GM23338 (cell line): ENCODE measurements around the gene KIFBP. TPM values are rescaled to one million over a fixed set of nuclear protein-coding genes. Genes with fewer than 3 reads are reported as not detected.

Experiments
- CREB1 ChIP-seq: fragments of 250-450 bp; sonication (Bioruptor Pico); IDR thresholded peaks from 2 replicates; pipeline ENCODE4 v1.5.0; 2020; ENCODE audit warnings: low read depth, mild to moderate bottlenecking, moderate library complexity
- CTCF ChIP-seq, 2 experiments: fragments of 200-600 bp in 1 of 2; sonication (generic) in 1 of 2; conservative IDR thresholded peaks; 2 replicates each; pipeline versions ENCODE4 v1.5.1 to v1.6.1; 2016 to 2017; ENCODE audit warnings: antibody characterized with exemption in 2 of 2, low read depth in 2 of 2, mild to moderate bottlenecking in 2 of 2, moderate library complexity in 1 of 2
- EZH2 ChIP-seq: fragments of 200-600 bp; sonication (generic); IDR thresholded peaks from one replicate; pipeline ENCODE4 v1.8.0; 2017; ENCODE audit warnings: antibody characterized with exemption, mild to moderate bottlenecking, low read depth; ENCODE audit not compliant: unreplicated experiment
- EZH2phosphoT487 ChIP-seq: fragments of 200-600 bp; sonication (generic); IDR thresholded peaks from one replicate; pipeline ENCODE4 v1.8.1; 2018; ENCODE audit warnings: antibody characterized with exemption; ENCODE audit not compliant: unreplicated experiment
- JUNB ChIP-seq: IDR thresholded peaks from one replicate; pipeline ENCODE4 v1.6.1; 2016; ENCODE audit warnings: antibody characterized with exemption; ENCODE audit not compliant: unreplicated experiment
- NANOG ChIP-seq: IDR thresholded peaks from 2 replicates; pipeline ENCODE4 v1.6.1; 2016; ENCODE audit warnings: antibody characterized with exemption, borderline replicate concordance
- POLR2AphosphoS5 ChIP-seq: IDR thresholded peaks from 2 replicates; pipeline ENCODE4 v1.6.1; 2016; ENCODE audit warnings: antibody characterized with exemption, low read depth
- STAT1 ChIP-seq: IDR thresholded peaks from one replicate; pipeline ENCODE4 v1.6.1; 2016; ENCODE audit warnings: antibody characterized with exemption; ENCODE audit not compliant: unreplicated experiment
- ZNF114 ChIP-seq: fragments of 250-450 bp; sonication (Bioruptor Pico); IDR thresholded peaks from 2 replicates; pipeline ENCODE4 v1.5.0; 2020; ENCODE audit warnings: mild to moderate bottlenecking, moderate library complexity
- ZNF331 ChIP-seq: fragments of 250-450 bp; sonication (Bioruptor Pico); IDR thresholded peaks from 2 replicates; pipeline ENCODE4 v1.5.0; 2020; ENCODE audit warnings: low read depth, mild to moderate bottlenecking, moderate library complexity
- polyA plus RNA-seq: library from polyadenylated mRNA; unstranded; fragments of >200 nt; fragmentation: Nextera tagmentation; extraction: Ambion mirVana; gene quantifications from 2 replicates; pipeline ENCODE4 v1.2.1, GENCODE V29; 2016
- total RNA-seq: library from RNA; depleted of rRNA; stranded (reverse); fragments of >200 nt; shearing (Covaris generic); gene quantifications from 2 replicates; pipeline ENCODE4 v1.2.3, GENCODE V29; 2014
- TF ChIP-seq, protein P1 (sequence below): fragments of 250-450 bp; sonication (Bioruptor Pico); IDR thresholded peaks from 2 replicates; pipeline ENCODE4 v1.5.0; 2020; ENCODE audit warnings: mild to moderate bottlenecking, moderate library complexity

KIFBP gene
- total and polyA plus RNA-seq, 2 experiments from 2014 or later: 24.5 to 39.8 TPM

- TF ChIP-seq, protein P1, sequence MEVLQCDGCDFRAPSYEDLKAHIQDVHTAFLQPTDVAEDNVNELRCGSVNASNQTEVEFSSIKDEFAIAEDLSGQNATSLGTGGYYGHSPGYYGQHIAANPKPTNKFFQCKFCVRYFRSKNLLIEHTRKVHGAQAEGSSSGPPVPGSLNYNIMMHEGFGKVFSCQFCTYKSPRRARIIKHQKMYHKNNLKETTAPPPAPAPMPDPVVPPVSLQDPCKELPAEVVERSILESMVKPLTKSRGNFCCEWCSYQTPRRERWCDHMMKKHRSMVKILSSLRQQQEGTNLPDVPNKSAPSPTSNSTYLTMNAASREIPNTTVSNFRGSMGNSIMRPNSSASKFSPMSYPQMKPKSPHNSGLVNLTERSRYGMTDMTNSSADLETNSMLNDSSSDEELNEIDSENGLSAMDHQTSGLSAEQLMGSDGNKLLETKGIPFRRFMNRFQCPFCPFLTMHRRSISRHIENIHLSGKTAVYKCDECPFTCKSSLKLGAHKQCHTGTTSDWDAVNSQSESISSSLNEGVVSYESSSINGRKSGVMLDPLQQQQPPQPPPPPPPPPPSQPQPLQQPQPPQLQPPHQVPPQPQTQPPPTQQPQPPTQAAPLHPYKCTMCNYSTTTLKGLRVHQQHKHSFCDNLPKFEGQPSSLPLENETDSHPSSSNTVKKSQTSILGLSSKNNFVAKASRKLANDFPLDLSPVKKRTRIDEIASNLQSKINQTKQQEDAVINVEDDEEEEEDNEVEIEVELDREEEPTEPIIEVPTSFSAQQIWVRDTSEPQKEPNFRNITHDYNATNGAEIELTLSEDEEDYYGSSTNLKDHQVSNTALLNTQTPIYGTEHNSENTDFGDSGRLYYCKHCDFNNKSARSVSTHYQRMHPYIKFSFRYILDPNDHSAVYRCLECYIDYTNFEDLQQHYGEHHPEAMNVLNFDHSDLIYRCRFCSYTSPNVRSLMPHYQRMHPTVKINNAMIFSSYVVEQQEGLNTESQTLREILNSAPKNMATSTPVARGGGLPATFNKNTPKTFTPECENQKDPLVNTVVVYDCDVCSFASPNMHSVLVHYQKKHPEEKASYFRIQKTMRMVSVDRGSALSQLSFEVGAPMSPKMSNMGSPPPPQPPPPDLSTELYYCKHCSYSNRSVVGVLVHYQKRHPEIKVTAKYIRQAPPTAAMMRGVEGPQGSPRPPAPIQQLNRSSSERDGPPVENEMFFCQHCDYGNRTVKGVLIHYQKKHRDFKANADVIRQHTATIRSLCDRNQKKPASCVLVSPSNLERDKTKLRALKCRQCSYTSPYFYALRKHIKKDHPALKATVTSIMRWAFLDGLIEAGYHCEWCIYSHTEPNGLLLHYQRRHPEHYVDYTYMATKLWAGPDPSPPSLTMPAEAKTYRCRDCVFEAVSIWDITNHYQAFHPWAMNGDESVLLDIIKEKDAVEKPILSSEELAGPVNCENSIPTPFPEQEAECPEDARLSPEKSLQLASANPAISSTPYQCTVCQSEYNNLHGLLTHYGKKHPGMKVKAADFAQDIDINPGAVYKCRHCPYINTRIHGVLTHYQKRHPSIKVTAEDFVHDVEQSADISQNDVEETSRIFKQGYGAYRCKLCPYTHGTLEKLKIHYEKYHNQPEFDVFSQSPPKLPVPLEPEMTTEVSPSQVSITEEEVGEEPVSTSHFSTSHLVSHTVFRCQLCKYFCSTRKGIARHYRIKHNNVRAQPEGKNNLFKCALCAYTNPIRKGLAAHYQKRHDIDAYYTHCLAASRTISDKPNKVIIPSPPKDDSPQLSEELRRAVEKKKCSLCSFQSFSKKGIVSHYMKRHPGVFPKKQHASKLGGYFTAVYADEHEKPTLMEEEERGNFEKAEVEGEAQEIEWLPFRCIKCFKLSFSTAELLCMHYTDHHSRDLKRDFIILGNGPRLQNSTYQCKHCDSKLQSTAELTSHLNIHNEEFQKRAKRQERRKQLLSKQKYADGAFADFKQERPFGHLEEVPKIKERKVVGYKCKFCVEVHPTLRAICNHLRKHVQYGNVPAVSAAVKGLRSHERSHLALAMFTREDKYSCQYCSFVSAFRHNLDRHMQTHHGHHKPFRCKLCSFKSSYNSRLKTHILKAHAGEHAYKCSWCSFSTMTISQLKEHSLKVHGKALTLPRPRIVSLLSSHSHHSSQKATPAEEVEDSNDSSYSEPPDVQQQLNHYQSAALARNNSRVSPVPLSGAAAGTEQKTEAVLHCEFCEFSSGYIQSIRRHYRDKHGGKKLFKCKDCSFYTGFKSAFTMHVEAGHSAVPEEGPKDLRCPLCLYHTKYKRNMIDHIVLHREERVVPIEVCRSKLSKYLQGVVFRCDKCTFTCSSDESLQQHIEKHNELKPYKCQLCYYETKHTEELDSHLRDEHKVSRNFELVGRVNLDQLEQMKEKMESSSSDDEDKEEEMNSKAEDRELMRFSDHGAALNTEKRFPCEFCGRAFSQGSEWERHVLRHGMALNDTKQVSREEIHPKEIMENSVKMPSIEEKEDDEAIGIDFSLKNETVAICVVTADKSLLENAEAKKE (CRISPR knock-in tag): no peak
- TF ChIP-seq JUNB (no peak), ZNF331 (CRISPR knock-in tag) (no peak), STAT1 (no peak), CTCF (conservative IDR thresholded peaks at IDR 0.05; ENCODE audit: low read depth in 2 of 2) (no peak), CREB1 (CRISPR knock-in tag) (no peak), NANOG (no peak), POLR2AphosphoS5 (no peak), EZH2 (no peak), EZH2phosphoT487 (no peak), ZNF114 (no peak)
Measured at GRCh38 chr10:68954904-68955303, 33.7 kb upstream of the KIFBP start (continued).
